HCT116 (cell line): ENCODE measurements around the gene TMEM229A. TPM values are rescaled to one million over a fixed set of nuclear protein-coding genes. Genes with fewer than 3 reads are reported as not detected.
"Not testable (repeated sequence)": the region's sequence is repeated elsewhere in the genome, so short reads cannot be mapped to it uniquely, and the experiment has no call there.

ENCODE experiments used
- ATAC-seq: fragments of 200-7000 bp; cut with Tn5 transposase; 2 replicates; pipeline ENCODE4 v1.9.1; 2020; ENCODE audit warnings: mild to moderate bottlenecking, moderate library complexity
- BruUV-seq: library from RNA; stranded (reverse); fragments of 400-500 nt; replicated peaks from 2 replicates; lab custom pipeline; 2021; lab: Mats Ljungman, UMichigan
- CTCF ChIA-PET: fragments of 300-600 bp; sonication (Branson Sonifier 250); formaldehyde crosslinking; loops from one replicate; lab custom pipeline; 2021; ENCODE audit warnings: antibody characterized with exemption; lab: Charles Lee
- POLR2A ChIA-PET: fragments of 300-600, 350-600 bp; sonication (Branson Sonifier 250); formaldehyde crosslinking; loops from one replicate; lab custom pipeline; 2021; ENCODE audit warnings: antibody characterized with exemption; lab: Charles Lee
- RAD21 ChIA-PET, 2 experiments: fragments of 300-600 bp; sonication (Branson Sonifier 250); formaldehyde crosslinking; loops; one replicate each; lab custom pipeline; 2023; ENCODE audit warnings: low total read pairs in 2 of 2; ENCODE audit not compliant: uncharacterized antibody in 2 of 2, unreplicated experiment in 2 of 2, low non-redundant PET in 1 of 2; lab: Charles Lee
- DNase-seq: peaks from one replicate; pipeline ENCODE4 v3.0.0-alpha.2; 2010; ENCODE audit warnings: low read depth, low spot score
- H2AFZ ChIP-seq: fragments of 200-600 bp; shearing (Covaris generic), sonication (generic); 2 replicates; pipeline ENCODE4 v1.6.1; 2017; ENCODE audit warnings: low read depth, mixed run types, mixed read lengths, antibody characterized with exemption, low read length; ENCODE audit not compliant: poor library complexity, severe bottlenecking
- H3K27ac ChIP-seq: 2 replicates; pipeline ENCODE4 v1.5.1; 2012; ENCODE audit warnings: low read depth, low read length
- H3K27me3 ChIP-seq: fragments of 200-600 bp; sonication (generic); 2 replicates; pipeline ENCODE4 v1.6.1; 2016; ENCODE audit warnings: mixed run types, low read length, mixed read lengths; ENCODE audit not compliant: insufficient read depth
- H3K36me3 ChIP-seq, 2 experiments: fragments of 200-500 bp in 1 of 2; fragments of 200-600 bp in 1 of 2; sonication (Bioruptor generic) in 1 of 2; sonication (generic) in 1 of 2; 2 replicates each; pipeline versions ENCODE4 v1.5.1 to v1.6.1; 2014 to 2016; ENCODE audit warnings: low read length in 2 of 2, inconsistent platforms in 1 of 2, mixed read lengths in 1 of 2, mixed run types in 1 of 2; ENCODE audit not compliant: insufficient read depth in 2 of 2, control insufficient read depth in 1 of 2
- H3K4me1 ChIP-seq, 2 experiments: fragments of 200-600 bp in 1 of 2; sonication (generic) in 1 of 2; 2 replicates each; pipeline versions ENCODE4 v1.5.1 to v1.6.1; 2012 to 2017; ENCODE audit warnings: low read length in 2 of 2, inconsistent platforms in 1 of 2, mild to moderate bottlenecking in 1 of 2, mixed read lengths in 1 of 2, mixed run types in 1 of 2, moderate library complexity in 1 of 2; ENCODE audit not compliant: insufficient read depth in 2 of 2, control insufficient read depth in 1 of 2
- H3K4me2 ChIP-seq: fragments of 200-600 bp; sonication (generic); 2 replicates; pipeline ENCODE4 v1.6.1; 2017; ENCODE audit warnings: mixed run types, low read length, mixed read lengths
- H3K4me3 ChIP-seq, 2 experiments: fragments of 200-600 bp in 1 of 2; sonication (generic) in 1 of 2; replicated peaks in 1 of 2; 2 replicates each; pipeline ENCODE4 v1.5.1; 2011 to 2016; ENCODE audit warnings: low read length in 2 of 2, control low read depth in 1 of 2, low read depth in 1 of 2, mild to moderate bottlenecking in 1 of 2, mixed read lengths in 1 of 2, mixed run types in 1 of 2
- H3K79me2 ChIP-seq: fragments of 200-600 bp; sonication (generic); 2 replicates; pipeline ENCODE4 v1.6.1; 2017; ENCODE audit warnings: mild to moderate bottlenecking, mixed run types, low read length, moderate library complexity, mixed read lengths; ENCODE audit not compliant: insufficient read depth
- H3K9ac ChIP-seq: fragments of 200-600 bp; sonication (generic); 2 replicates; pipeline ENCODE4 v1.6.1; 2016; ENCODE audit warnings: low read length, mixed read lengths
- H3K9me2 ChIP-seq: fragments of 200-600 bp; sonication (generic), shearing (Covaris generic); 2 replicates; pipeline ENCODE4 v1.6.1; 2017; ENCODE audit warnings: mixed run types, mild to moderate bottlenecking, moderate library complexity; ENCODE audit not compliant: insufficient read depth
- H3K9me3 ChIP-seq, 2 experiments: fragments of 200-500 bp in 1 of 2; fragments of 200-600 bp in 1 of 2; sonication (Bioruptor generic) in 1 of 2; sonication (generic) in 1 of 2; 2 replicates each; pipeline ENCODE4 v1.6.1; 2014 to 2017; ENCODE audit warnings: low read length in 2 of 2, mixed read lengths in 2 of 2, inconsistent platforms in 1 of 2, low read depth in 1 of 2, mild to moderate bottlenecking in 1 of 2, mixed run types in 1 of 2, moderate library complexity in 1 of 2; ENCODE audit not compliant: control insufficient read depth in 1 of 2, insufficient read depth in 1 of 2
- H4K20me1 ChIP-seq: fragments of 200-600 bp; sonication (generic), shearing (Covaris generic); 2 replicates; pipeline ENCODE4 v1.6.1; 2017; ENCODE audit warnings: mixed run types, mild to moderate bottlenecking, moderate library complexity; ENCODE audit not compliant: insufficient read depth
- CEBPB ChIP-seq: IDR thresholded peaks from 2 replicates; pipeline ENCODE4 v1.6.1; 2012; ENCODE audit warnings: low read depth
- POLR2A ChIP-seq: IDR thresholded peaks from 2 replicates; pipeline ENCODE4 v1.7.0; 2011; ENCODE audit warnings: borderline replicate concordance; ENCODE audit not compliant: insufficient read depth, insufficient read length; ENCODE audit errors: extremely low read depth
- POLR2AphosphoS5 ChIP-seq: IDR thresholded peaks from 2 replicates; pipeline ENCODE4 v1.6.1; 2011; ENCODE audit warnings: mild to moderate bottlenecking, low read depth, low read length, moderate library complexity
- intact Hi-C: fragments of 100-400 bp; cut with micrococcal nuclease; formaldehyde crosslinking; loops from 2 replicates; pipeline ENCODE4 v1.10.0; 2022
- total RNA-seq: library from RNA; stranded (reverse); gene quantifications from one replicate; pipeline ENCODE4 v1.2.1, GENCODE V29; 2021; ENCODE audit not compliant: unreplicated experiment

TMEM229A gene
- total RNA-seq, 1 experiment from 2014 or later, result not detected

GRCh38 chr7:124012864-124013263 is 20.0 kb downstream of the TMEM229A start:
- POLR2A ChIA-PET, result no interaction called here
- BruUV-seq, result no TSS peak
- no peaks in the 10 kb centered on the region for H4K20me1 ChIP-seq

DNA sequence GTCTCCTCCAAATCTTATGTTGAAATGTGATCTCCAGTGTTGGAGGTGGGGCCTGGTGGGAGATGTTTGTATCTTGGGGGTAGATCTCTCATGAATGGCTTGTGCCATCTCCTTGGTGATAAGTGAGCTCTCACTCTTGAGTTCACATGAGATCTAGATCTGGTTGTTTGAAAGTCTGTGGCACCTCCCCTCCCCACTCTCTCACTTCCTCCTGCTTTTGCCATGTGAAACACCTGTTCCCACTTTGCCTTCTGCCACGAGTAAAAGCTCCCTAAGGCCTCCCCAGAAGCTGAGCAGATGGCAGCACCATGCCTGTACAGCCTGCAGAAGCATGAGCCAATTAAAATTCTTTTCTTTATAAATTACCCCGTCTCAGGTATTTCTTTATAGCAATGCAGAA is 23.5 kb downstream of the TMEM229A start:
- H3K9me2 ChIP-seq, result no peaks in the 10 kb centered on the region
- no peak for DNase-seq
- no peaks in the 10 kb centered on the region for H3K27me3 ChIP-seq
- ChIA-PET POLR2A (no interaction called here), CTCF (no interaction called here), RAD21 (no interaction called here)
- H4K20me1 ChIP-seq, result no peaks in the 10 kb centered on the region
- H3K4me2 ChIP-seq, result no peak overlapping the region
- ATAC-seq, result no peak
- H3K36me3 ChIP-seq, result no peaks in the 10 kb centered on the region
- no peak overlapping the region for H2AFZ ChIP-seq
- no TSS peak for BruUV-seq
- no peak overlapping the region for H3K27ac ChIP-seq
- H3K4me3 ChIP-seq, result no peak overlapping the region
- no peaks in the 10 kb centered on the region for H3K4me1 ChIP-seq
- intact Hi-C loops, result no loop called here
- H3K9ac ChIP-seq, result no peak overlapping the region
- no peaks in the 10 kb centered on the region for H3K9me3 ChIP-seq
- TF ChIP-seq POLR2AphosphoS5 (no peak), CEBPB (no peak)
- no peaks in the 10 kb centered on the region for H3K79me2 ChIP-seq

More at GRCh38 chr7:124012864-124013263, 20.0 kb downstream of the TMEM229A start:
- Histone ChIP-seq H3K9me2 (no peaks in the 10 kb centered on the region), H3K4me2 (no peak overlapping the region), H3K9me3 (no peaks in the 10 kb centered on the region), H3K4me3 (no peak overlapping the region), H3K36me3 (no peaks in the 10 kb centered on the region), H3K79me2 (no peaks in the 10 kb centered on the region), H3K9ac (no peak overlapping the region), H3K27me3 (no peaks in the 10 kb centered on the region), H3K27ac (no peak overlapping the region), H3K4me1 (no peaks in the 10 kb centered on the region), H2AFZ (no peak overlapping the region)
- no peak for TF ChIP-seq POLR2A
- RAD21 ChIA-PET, result no interaction called here
- intact Hi-C loops, result no loop called here
- CTCF ChIA-PET, result no interaction called here
- no peak for DNase-seq
- no peak for ATAC-seq

- intact Hi-C loops, H3K4me2 ChIP-seq, H4K20me1 ChIP-seq, BruUV-seq, H3K9me2 ChIP-seq, H3K27me3 ChIP-seq, H3K36me3 ChIP-seq, H3K4me1 ChIP-seq, ATAC-seq, H3K4me3 ChIP-seq, H3K9me3 ChIP-seq, DNase-seq, H3K27ac ChIP-seq, CTCF ChIA-PET, H2AFZ ChIP-seq, RAD21 ChIA-PET, H3K79me2 ChIP-seq, H3K9ac ChIP-seq, POLR2A ChIA-PET: not testable (repeated sequence)
These were observed 24.6 kb downstream of the TMEM229A start for GRCh38 chr7:124008296-124008695.
